Astrocyte (in vitro differentiated cells and primary cell): ENCODE measurements around the gene PHKA2.

Experiments used
- CTCF ChIP-seq: IDR thresholded peaks from 2 replicates; pipeline ENCODE4 v1.5.1; 2011; ENCODE audit warnings: low read depth, mild to moderate bottlenecking, inconsistent platforms, low read length, moderate library complexity; ENCODE audit not compliant: insufficient read depth
- EZH2 ChIP-seq: IDR thresholded peaks from 2 replicates; pipeline ENCODE4 v1.6.1; 2012; ENCODE audit warnings: mild to moderate bottlenecking, low read length, inconsistent platforms; ENCODE audit not compliant: insufficient read depth

GRCh38 chrX:18899796-18900380 is 84.0 kb downstream of the PHKA2 start:
- no peak for TF ChIP-seq CTCF
- TF ChIP-seq EZH2 = no peak
